Cortex of kidney (tissue), 1 donor: Measurements from ENCODE around the gene TYROBP.
"Not testable (repeated sequence)": the region's sequence is repeated elsewhere in the genome, so short reads cannot be mapped to it uniquely, and the experiment has no call there.

Source experiments
- DNase-seq: peaks from one replicate; lab custom pipeline; 2025; lab: John Stamatoyannopoulos, UW

TYROBP gene

DNA sequence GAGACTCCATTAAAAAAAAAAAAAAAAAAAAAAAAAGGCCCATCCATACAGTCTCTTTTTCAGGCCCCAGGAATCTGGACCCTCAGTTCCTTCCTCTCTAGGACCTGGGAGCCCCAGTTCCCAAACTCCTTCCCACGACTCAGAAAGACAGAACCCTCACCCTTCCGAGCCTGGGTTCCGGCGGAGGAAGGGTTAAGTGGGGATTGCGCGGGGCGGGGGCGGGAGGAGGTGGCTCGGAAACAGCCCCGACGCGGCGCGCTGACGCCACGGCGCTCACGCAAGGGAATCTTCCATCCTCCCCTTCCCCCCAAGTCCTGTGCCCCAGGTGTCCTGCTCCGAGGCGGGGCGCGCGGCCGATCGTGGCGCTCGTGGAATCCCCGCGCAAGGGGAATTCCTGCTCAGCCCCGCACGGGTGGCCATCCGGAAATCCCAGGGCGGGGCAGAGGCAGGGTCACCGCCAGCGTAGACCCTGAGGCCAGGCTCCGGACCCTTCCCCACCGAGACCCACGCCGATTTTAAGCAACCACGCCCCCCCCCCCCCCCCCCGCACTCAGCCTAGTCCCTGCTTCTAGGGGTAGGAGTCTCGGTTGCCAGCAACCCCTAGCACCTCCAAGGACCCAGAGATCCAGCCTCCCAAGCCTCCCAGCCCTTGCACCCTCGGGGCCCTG, 8.4 kb downstream of the TYROBP start:
- no peak for DNase-seq

DNA sequence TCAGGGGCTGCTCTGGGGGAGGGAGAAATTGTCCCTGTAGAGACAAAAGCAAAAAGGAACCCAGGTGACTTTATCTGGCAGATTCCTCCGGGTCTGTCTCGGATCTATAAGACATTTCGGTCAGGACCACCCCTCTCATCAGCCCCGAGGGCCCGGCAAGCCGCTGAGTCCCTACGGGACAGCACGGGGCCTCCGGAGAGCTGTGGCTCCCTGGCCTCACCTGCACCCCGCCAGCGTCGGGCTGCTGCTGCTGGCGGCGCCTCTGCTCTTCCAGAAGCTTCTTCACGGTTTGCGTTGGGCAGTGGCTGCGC, 9.6 kb downstream of the TYROBP start:
- no peak for DNase-seq

DNA sequence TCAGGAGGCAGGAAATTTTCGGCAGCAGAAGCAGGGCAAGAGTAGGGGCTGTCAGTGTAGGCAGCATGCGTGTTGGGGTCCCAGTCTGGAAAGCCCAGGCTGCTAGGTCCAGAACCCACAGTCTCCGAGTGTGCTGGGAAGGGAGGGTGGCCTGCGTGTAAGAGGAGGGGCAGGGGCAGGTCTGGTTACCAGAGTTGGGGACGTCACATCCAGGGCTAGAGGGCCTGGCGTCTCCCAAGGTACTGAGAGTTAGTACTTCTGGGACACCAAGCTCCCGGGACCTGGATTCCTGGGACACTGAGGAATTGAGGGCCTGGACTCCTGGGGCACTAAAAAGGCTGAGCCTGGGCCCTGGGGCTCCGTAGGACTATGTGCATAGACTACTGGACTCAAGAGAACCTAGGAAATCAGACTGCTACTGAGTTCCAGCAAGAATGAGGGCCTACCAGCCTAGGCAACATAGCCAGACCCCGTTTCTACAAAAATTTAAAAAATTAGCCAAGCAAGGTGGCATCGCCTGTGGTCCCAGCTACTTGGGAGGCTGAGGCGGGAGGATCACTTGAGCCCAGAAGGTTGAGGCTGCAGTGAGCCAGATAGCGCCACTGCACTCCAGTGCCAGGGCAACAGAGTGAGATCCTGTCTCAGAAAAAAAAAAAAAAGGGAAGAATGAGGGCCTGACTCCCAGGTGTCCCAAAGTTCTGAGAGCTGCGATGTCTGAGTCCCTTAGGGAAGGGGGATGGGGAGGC, 10.2 kb downstream of the TYROBP start:
- no peak for DNase-seq

DNA sequence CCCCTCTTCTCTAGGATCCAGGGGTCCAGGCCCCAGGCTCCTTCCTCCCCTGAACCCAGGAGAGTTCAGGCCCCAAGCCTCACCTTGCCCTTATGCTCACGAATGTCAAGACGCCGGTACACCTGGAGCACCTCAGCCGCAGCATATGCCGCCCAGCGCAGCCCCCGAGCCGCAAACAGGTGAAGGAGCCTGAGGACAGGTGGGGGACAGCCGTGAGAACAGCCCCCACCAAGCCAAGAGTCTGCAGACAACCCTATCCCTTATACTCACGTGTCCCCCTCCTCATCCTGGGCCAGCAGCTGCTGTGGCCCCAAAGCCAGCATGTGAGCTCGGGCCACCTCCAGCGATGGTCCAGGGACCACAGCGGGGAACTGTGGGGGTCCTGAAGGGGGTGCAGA, 11.5 kb downstream of the TYROBP start:
- DNase-seq, result no peak

DNA sequence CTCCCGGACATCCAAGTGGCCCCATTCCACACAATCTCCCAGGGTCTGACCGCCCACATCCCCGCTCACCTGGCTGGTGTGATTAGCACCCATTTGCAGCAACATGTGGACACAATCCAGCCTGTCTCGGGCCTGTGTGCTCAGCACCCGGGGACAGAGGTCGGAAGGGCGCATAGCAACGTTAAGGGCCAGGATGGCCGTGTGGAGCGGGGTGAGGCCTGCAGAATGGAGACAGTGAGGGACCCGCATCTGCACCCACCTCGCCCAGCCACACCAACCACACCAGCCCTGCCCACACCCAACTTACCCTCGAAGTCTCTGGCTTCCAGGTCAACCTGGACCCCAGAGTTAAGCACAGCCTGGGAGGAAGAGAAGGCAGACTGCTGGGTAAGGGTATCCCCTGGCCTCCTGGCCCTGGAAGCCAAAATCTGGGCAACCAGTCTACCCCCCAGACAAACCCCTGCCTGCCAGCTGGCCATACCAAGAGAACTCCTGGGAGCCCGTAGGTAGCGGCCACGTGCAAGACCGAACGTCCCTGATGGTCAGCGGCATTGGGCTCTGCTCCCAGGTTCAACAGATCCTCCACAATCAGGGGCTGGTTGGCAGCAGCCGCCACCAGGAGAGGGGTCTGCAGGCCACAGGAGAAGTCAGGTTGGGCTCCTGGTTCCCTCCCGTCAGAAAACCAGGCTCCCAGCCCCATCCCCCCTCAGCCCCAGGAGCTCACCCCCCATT, 12.0 kb downstream of the TYROBP start:
- no peak for DNase-seq

DNA sequence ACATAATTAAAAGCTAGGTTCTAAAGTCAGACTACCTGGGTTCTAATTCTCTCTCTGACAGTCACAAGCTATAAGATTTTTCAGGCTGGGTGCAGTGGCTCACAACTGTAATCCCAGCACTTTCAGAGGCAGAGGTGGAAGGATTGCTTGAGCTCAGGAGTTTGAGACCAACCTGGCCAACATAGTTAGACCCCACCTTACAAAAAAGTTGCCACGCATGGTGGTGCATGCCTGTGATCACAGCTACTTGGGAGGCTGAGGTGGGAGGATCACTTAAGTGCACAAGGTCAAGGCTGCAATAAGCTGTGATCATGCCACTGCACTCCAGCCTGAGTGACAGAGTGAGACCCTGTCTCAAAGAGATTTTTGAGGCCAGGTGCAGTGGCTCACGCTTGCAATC, 13.8 kb downstream of the TYROBP start:
- no peak for DNase-seq

DNA sequence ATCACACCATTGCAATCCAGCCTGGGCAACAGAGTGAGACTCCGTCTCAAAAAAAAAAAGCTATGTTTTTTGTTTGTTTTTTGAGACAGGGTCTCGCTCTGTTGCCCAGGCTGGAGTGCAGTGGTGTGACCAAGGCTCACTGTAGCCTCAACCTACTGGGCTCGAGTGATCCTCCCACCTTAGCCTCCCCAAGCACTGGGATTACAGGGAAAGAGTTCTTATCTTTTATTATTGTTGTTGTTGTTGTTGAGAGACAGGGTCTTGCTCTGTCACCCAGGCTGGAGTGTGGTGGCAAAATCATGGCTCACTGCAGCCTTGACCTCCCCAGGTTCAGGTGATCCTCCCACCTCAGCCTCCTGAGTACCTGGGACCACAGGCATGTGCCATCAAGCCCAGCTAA, 16.3 kb downstream of the TYROBP start:
- not testable (repeated sequence) for DNase-seq

DNA sequence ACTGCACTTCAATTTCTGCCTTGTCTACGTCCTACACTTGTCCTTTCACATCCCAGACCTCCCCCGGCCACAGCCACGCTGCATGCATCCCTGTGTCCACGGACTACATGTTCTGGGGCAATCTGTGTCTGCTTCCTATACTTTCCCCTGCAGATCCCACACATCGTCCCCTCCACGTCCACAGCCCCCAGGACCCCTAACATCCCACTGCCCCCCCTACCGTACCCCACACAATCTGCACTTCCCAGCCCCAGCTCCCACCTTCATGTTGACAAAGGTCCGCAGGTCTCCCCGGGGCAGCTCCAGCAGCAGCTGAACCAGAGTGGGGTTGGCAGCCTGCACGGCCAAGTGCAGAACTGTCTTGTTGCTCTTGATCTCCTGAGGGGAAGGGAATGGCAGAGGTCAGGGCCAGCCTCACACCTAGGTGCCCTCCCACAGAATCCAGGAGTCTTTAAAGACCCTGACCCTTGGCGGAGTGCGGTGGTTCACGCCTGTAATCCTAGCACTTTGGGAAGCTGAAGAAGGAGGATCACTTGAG, 17.9 kb downstream of the TYROBP start:
- DNase-seq, result no peak

DNA sequence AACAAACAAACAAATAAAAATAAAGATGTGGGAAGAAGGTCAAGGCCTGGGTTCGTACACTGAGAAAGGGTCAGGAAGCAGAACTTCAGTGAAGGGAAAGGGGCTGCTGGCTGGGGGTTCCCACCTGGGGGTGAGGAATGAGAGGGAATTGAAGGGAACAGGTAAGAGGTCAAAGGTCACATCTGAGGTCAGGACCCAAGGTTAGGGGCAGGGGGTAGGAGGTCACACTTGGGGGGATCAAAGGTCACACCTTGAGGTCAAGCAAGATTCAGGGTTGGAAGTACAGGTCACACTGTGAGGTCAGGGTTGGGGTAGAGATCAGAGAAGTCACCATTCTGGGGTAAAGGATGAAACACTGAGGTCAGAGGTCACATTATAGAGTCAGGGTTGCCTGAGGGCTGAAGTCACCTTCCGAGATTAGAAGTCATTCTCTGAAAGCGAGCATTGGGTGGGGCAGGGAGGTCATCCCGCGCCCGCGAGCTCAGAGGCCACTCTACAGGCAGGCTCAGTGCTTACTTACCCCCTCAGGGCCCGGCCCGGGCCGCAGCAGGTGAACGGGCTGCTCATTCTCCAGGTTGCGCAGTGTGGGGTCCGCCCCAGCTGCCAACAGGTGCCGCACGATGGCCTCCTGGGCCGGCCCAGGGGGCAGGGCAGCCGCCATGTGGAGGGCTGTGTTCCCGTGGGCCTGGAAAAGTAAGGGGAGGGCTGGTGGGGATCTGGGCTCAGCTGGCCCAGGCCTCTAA, 18.6 kb downstream of the TYROBP start:
- DNase-seq, result no peak

DNA sequence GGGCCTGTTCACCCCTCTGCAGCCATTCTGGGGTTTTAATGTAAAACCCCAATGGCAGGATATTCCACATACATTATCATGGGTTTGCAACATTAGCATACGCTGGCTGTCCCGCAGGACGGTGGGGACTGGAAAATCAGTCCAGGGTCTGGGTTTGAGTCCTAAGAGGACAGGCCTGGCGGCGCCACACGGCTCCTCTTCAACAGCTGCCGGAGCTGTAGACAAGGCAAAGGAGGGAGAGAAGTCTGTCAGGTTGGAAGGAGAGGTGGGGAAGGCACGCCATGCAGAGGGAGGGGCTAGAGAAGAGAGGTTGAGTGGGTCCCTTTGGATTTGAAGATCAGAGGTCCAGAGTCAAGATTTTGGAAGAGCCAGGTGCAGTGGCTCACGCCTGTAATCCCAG, 19.7 kb downstream of the TYROBP start:
- no peak for DNase-seq

DNA sequence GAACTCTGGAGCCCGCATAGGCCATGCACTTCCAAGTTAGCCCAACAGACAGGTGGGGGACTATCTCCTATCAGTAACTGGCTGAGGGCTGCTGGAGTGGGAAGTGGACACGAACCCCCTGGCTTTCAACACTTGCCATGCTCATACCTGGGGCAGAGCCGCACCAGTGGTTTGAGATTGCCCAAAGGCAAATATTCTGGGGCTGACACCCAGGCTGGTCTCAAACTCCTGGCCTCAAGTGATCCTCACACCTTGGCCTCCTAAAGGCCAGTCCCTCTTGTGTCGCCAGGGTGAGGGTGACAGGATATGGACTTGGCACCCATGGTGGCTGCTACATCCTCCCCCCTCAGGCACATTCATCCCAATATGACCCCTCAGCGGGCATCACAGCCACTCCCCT, 20.9 kb downstream of the TYROBP start:
- no peak for DNase-seq

DNA sequence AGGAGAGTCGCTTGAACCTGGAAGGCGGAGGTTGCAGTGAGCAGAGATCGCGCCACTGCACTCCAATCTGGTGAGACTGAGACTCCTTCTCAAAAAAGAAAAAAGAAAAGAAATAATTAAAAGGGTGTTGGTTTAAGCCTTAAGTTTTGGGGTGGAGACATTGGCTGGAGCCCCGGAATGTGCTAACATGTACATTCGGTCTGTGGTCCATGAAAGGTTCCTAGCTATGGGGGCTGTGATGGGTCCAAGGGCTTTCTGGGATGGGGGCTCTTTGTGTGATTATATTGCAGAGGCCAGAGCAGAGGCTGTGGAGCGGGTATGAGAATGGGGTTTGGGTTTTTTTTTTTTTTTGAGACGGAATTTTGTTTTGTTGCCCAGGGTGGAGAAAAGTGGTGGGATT, 22.2 kb downstream of the TYROBP start:
- no peak for DNase-seq

DNA sequence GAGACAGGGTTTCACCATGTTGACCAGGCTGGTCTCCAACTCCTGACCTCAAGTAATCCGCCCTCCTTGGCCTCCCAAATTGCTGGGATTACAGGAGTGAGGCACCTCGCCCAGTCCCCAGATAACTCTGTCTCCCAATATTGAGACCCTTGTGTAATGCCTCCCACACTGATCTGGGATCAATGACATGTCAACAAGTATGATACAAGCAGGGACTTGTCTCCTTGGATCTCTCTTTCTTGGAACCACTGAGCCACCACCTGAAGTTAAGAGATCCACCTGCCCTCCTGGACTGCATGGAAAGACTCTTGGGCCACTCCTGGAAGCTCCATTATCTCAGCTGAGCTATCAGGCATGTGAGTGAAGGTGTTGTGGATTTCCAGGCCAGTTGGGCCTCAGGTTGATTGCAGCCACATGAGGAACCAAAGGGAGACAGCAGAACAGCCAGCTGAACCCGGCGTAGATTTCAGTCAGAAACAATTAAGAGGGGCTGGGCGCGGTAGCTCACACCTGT, 22.8 kb downstream of the TYROBP start:
- DNase-seq, result no peak

DNA sequence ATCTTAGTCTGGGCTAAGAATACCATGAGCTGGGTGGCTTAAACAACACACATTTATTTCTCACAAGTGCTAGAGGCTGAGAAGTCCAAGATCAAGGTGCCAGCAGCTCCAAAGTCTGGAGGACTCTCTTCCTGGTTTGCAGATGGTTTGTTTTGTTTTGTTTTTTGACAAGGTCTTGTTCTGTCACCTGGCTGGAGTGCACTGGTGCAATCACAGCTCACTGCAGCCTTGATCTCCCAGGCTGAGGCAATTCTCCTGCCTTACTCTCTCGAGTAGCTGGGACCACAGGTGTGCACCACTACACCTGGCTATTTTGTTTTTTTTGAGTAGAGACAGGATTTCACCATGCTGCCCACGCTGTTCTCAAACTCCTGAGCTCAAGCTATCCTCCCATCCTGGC, 24.2 kb downstream of the TYROBP start:
- no peak for DNase-seq

DNA sequence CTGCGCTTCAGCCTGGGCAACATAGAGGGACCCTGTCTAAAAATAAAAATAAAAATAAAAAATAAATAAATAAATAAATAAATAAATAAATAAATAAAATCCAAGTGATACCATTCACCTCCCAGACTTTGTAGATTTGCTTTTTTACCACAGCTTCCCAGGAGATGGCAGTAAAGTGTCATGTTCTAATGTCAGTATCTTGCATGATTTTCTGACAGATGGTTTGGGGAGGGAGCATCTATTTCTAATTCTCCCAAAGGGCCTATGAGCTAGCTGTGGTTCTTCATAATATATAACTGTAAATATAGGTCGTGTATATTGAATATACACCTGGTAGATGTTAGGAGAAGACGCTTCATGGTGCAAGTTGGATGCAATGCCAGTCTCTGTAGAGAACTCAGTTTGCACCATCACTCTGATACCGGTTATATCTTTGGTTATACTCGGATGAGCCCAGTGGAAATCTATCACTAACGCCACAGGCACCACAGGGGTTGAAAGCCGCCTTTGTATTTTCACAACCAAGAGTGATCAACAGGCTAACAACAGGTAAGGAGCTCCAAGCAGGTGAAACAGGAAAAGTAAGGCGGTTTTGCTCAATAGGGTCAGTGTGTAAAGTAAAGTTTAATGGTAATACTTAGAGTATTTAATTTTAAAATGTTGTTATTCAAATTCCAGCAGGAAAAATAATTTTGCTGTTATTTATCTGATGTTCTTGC, 25.8 kb downstream of the TYROBP start:
- no peak for DNase-seq

DNA sequence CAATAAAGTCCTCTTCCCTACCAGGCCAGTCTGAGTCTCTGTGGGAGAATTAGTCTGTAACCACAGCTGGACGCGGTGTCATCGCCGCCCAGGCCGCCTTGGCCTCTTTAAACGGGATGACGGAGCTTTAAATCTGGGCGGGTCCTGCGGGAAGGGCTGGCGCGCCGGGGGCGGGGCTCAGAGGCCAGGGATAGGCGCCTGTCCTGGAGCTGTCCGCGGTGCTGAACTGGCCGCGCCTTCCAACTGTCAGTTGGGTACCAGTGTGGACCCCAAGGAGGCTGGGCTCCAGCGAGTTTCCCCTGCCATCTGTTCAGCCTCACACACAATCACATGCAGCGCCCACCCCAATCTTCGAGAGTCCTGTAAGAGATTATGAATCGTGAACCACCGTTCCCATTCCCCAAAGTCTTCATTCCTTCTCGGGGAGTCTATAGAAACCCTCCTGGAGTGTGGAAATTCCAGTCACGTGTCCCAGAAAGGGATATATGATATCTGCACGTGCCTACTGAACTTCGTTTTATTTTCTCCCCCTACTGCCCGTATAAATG, 28.3 kb downstream of the TYROBP start:
- DNase-seq, result no peak

DNA sequence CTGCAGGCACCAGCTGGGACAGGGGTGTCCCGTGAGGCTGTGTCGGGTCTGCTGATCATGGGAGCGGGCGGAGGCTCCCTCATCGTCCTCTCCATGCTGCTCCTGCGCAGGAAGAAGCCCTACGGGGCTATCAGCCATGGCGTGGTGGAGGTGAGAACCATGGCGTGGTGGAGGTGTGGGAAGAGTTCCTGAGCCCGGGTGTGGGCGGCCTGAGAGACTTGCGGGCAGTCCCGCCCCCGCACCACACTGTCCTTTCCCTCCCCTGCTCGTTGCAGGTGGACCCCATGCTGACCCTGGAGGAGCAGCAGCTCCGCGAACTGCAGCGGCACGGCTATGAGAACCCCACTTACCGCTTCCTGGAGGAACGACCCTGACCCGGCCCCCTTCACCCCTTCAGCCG, 29.0 kb downstream of the TYROBP start:
- no peak for DNase-seq

DNA sequence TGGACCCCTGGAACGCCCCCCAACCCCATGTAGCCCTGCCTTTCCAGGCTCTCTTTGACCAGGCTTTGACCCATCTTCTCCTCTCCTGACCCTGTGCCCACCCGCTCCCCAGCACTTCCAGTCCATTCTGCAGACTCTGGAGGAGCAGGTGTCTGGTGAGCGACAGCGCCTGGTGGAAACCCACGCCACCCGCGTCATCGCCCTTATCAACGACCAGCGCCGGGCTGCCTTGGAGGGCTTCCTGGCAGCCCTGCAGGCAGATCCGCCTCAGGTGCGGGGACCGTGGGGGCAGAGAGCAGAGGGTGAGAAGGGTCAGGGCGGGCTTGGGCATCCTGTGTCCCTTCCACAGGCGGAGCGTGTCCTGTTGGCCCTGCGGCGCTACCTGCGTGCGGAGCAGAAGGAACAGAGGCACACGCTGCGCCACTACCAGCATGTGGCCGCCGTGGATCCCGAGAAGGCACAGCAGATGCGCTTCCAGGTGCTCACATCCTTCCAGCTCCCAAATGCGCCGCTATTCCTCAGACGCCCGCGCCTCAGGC, 33.6 kb downstream of the TYROBP start:
- DNase-seq, result no peak

DNA sequence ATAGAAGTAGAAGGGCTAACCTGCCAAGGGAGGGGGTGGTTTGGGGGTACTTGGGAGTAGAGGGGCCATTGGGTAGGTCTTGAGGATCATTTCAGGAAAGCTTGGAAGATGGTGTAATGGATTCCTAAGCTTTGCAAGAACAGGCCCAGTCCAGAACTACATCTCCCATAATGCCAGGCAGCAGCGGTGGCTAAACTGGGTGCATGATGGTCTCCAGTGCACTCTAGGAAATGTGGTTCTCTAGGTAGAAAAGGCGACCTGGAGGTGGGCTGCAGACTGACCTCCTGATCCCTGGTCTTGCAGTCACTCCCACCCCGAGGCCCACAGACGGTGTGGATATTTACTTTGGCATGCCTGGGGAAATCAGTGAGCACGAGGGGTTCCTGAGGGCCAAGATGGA, 35.9 kb downstream of the TYROBP start:
- no peak for DNase-seq

DNA sequence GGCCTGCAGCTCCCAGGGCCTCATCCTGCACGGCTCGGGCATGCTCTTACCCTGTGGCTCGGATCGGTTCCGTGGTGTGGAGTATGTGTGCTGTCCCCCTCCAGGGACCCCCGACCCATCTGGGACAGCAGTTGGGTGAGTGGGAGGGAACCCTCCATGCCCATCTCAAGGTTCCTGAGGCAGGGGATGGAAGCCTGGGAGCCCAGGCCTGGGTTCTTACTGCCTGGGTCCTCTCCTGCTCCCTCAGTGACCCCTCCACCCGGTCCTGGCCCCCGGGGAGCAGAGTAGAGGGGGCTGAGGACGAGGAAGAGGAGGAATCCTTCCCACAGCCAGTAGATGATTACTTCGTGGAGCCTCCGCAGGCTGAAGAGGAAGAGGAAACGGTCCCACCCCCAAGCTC, 36.5 kb downstream of the TYROBP start:
- DNase-seq, result no peak

DNA sequence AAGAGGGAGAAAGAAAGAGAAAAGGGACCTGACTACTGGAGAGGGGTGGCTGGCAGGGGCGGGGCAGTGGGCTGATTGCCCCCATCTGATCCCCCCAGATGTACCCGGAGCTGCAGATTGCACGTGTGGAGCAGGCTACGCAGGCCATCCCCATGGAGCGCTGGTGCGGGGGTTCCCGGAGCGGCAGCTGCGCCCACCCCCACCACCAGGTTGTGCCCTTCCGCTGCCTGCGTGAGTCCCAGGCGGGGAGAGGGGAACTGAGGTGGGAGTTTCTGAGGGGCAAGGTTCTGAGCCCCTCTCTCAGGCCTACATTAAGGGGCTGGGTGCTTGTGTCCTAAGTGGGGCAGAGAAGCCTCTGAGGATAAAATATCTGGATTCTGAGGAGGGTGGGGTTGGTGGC, 37.3 kb downstream of the TYROBP start:
- DNase-seq, result no peak
